Posterior cingulate gyrus (tissue), 11 donors: ENCODE results near the gene CWC27.

Source experiments
- DNase-seq, 10 donors: peaks; one replicate each; pipeline versions ENCODE4 v3.0.0 to v3.0.0-alpha.2; 2020 to 2021; ENCODE audit warnings: mixed read lengths in 3 of 10
- intact Hi-C: fragments of 100-400 bp; cut with DNase I; formaldehyde crosslinking; loops from one replicate; pipeline ENCODE4 v1.15.1; 2023

CWC27 gene

GRCh38 chr5:65022932-65023331, 254.2 kb downstream of the CWC27 start:
- intact Hi-C loops = no loop called here

GRCh38 chr5:65024681-65025080, 256.0 kb downstream of the CWC27 start:
- intact Hi-C loops = no loop called here
- no peak for DNase-seq

More at GRCh38 chr5:65022932-65023331, 254.2 kb downstream of the CWC27 start:
- DNase-seq = no peak

DNA sequence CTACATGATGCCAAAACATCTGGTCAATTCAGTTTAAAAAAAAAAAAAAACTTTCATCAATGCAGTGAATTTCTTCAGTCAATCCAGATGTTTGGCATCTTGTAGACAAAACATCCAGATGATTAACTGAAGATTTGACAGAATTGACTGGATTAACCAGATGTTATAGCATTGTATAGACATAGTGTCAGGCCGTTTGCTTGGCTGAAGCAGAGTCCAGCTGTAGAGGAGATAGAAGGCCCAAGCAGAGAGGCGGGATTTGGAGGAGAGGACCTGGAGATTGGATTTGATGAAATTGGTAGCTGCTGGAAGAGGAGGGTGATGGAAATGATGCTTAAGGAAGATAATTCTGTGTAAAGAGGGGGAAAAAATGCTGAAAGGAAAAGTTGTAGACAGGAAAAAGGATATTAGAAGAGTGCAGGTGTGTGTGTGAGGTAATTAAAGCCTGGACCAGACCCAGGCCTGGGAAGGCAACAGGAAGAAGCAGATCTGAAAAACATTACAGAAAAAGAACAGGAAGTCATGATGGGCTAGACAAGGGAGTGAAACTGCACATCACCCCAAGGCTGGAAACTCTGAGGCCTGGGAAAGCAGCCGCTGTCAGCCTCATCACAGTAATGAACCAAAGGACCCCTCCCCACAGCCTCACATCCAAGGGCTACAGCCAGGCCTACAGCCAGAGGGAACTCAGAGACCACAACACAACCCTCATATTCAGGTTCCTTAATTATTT, 258.3 kb downstream of the CWC27 start:
- intact Hi-C loops = no loop called here
- DNase-seq = no peak

DNA sequence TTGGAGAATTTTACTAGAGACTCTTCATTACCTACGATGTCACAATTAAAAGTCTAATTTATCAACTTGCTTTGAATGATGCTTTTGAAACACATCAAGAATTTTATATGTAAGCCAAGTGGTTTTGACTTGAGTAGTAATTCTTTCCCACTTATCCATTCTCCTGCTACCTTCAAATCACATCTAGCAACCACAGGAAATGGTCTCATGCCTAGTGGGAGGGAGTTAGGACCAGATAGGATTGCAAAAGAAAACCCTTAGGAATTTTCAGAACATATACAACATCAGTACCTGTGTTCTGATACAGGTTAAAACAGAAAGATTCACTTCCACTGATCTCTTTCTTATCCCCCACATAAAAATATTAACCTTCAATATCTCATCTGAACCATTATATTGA, 260.4 kb downstream of the CWC27 start:
- intact Hi-C loops = no loop called here
- no peak for DNase-seq

DNA sequence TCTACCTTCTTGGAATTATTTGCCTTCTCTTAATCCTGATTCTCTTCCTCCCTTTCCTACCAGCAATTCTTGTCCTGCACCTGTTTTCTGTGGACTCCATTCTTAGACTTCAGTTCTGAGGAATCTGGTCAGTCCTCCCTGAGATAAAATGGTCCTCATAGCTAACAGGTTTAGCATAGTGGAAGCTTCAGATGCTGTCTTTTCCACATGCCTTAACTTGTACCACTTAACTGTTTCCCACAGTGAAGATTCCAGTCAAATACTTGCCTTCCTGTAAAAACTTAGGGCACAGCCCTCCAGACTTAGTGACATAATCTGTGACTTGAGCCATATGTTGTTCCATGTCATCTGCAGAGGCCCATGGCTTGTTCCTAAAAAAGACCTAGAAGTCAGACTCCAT, 261.3 kb downstream of the CWC27 start:
- intact Hi-C loops = no loop called here
- no peak for DNase-seq

- no peak for DNase-seq
- intact Hi-C loops = no loop called here
Observed at GRCh38 chr5:65032250-65032649, 263.5 kb downstream of the CWC27 start.

DNA sequence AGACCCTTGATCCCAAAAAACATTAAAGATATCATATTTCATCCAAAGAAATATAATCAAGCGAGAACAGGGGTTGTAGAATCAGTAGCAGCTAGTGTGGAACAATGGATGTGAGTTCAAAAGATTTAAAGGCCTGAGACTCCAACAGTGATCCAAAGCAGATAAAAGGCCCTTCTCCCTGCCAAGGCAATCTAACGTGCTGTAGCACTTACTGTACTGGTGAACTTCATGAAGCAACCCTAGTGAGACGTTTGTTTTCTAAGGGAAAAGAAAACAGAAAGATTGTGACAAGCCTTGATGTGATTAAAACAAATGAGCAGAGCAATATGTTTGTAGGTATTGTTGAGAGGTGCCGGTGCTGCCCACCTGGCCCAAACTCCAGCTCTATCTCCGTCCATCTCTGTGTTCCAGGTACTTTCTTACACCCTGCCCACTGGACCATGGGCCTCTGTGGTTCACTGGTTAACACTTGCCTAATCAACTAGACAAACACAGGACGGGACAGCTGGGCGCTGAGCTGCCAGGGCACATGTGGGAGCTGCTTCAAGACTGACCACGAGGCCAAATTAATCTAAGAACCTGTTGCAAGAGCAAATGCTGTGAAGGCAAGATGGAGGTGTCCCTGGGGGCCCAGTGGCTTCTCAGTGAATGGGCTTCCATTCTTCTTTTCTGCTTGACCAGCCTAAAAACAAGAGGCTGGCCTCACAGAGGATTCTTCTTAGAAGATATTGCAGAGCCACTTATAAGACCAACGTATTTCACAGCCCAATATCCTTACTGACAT, 265.5 kb downstream of the CWC27 start:
- peak in 1 of 10 donors; percentile 40 for DNase-seq
- intact Hi-C loops = no loop called here

DNA sequence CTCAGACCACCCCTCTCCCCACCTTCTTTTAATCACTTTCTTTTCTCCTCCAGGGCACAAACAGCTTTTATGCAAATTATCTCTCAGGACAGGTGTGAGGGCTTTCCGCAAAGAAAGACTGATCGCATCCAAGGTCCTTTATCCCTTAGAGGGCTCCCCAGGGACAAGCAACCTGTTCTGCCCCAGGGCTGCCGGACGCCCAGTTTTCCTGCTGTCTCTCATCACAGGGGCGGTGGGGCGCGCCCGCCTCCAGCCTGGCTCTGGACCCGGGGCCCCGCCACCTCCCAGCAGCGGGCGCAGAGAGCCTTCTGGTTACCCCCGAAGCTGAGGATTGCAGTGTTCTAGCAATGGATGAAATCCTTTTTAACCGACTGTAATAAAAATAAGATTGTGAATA, 266.1 kb downstream of the CWC27 start:
- peak in 2 of 10 donors; percentile 76 to 87 for DNase-seq
- intact Hi-C loops = loop anchor here (5.0 kb wide), 1 partner anchor 447 kb away; the partner anchor contains the start of gene ADAMTS6

GRCh38 chr5:65035211-65036206, 266.8 kb downstream of the CWC27 start:
- intact Hi-C loops = loop anchor here (5.0 kb wide), 1 partner anchor 447 kb away; the partner anchor contains the start of gene ADAMTS6

GRCh38 chr5:65037831-65038815, 269.4 kb downstream of the CWC27 start:
- DNase-seq = peak in 1 of 10 donors; percentile 60
- intact Hi-C loops = loop anchor here (5.0 kb wide), 1 partner anchor 444 kb away; the partner anchor contains the start of gene ADAMTS6

More at GRCh38 chr5:65035211-65036206, 266.8 kb downstream of the CWC27 start:
- DNase-seq = peak; percentile 80 to 98 (median 86)

GRCh38 chr5:65041296-65042158, 272.8 kb downstream of the CWC27 start:
- intact Hi-C loops = no loop called here
- DNase-seq = no peak

GRCh38 chr5:65043843-65044359, 275.2 kb downstream of the CWC27 start:
- intact Hi-C loops = no loop called here
- no peak for DNase-seq

GRCh38 chr5:65047225-65047624, 278.5 kb downstream of the CWC27 start:
- DNase-seq = no peak
- intact Hi-C loops = no loop called here

DNA sequence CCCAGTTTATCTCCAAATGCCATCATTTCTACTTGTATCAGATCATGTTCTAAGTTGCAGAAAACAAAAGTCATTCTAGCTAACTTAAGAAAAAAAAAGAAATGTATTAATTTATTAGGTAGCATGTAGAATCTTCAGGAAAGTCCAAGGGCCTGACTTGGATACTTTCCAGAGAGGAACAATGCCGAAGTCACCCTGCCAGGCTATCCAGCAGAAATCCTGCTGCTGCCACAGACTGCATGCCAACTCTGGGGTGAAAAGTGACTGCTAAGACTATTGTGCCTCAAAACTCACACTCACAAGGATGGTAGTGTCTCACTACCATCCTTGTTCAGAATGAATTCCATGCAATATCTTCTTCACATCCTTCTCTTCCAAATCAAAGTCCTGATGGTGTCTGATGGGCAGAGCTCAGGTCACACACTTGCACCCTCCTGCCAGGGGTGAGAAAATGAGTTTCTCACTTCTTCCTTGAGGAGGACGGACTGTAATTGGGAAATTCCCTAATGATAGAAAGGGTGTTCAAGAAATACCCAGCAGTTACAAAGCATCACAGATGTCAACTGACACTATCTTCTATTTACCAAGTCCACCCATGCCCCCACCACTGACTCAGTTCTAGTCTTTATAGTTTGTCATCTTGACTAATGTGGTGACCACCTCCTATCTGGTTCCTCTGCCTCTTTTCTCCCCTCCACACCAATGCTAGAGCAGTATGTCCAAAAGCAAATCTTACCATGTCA, 279.4 kb downstream of the CWC27 start:
- intact Hi-C loops = no loop called here
- no peak for DNase-seq

GRCh38 chr5:65050140-65050539, 281.4 kb downstream of the CWC27 start:
- DNase-seq = no peak
- intact Hi-C loops = no loop called here

- intact Hi-C loops = no loop called here
- no peak for DNase-seq
Observed at GRCh38 chr5:65050826-65051498, 282.2 kb downstream of the CWC27 start.

DNA sequence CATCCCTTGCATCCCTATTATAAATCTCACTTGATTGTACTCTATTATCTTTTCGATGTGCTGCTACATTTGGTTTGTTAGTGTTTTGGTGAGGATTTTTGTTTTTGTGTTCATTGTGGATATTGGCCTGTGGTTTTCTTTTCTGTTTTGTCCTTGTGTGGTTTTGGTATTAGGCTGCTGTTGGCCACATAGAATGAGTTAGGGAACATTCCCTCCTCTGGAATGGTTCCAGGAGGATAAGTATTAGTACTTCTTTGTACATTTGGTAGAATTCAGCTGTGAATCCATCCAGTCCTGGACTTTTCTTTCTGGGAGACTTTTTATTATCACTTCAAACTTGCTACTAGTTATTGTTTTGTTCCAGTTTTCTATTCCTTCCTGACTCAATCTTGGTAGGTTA, 287.2 kb downstream of the CWC27 start:
- DNase-seq = no peak
- intact Hi-C loops = no loop called here
